GM12801 (cell line): ENCODE results near the gene RHEX.

Source experiments
- CTCF ChIP-seq: IDR thresholded peaks from one replicate; pipeline ENCODE4 v1.5.1; 2011; ENCODE audit warnings: control low read depth; ENCODE audit not compliant: insufficient read length; ENCODE audit errors: extremely low read depth

The RHEX gene

DNA sequence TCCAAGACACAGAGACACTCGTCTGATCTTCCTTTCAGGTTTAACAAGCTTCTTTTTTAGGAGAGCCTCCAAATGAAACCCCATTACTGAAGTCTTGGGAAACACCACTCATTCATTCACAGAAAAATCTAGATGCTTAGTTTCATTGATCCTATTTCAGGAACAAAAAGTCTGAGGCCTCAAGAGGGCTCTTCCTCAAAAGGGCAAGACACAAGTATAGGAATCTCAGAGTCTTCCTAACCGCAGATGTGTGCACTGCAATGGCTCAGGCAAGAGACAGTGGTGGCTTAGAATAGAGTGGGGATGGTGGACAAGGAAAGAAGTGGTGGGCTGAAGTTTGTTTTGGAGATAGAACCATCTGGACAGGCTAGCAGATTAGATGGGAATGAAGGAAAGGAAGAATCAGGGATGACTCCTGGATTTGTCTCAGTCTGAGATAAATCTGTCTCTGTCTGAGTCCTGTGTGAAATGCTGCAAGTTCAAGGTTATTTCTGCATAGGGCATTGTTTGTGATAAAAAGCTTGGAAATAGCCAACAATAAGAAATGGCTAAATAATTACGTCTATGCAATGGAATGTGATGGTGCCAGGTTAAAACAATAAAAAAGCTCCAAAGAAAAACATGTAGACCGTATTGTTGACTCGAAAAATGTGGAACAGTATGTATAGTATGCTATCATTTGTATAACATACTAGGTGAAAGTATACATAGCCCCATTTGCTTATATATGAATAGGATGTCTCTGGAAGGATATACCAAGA is 20.4 kb upstream of the RHEX start:
- TF ChIP-seq CTCF, result no peak

GRCh38 chr1:206035027-206035426 is 17.9 kb upstream of the RHEX start:
- TF ChIP-seq CTCF, result no peak

DNA sequence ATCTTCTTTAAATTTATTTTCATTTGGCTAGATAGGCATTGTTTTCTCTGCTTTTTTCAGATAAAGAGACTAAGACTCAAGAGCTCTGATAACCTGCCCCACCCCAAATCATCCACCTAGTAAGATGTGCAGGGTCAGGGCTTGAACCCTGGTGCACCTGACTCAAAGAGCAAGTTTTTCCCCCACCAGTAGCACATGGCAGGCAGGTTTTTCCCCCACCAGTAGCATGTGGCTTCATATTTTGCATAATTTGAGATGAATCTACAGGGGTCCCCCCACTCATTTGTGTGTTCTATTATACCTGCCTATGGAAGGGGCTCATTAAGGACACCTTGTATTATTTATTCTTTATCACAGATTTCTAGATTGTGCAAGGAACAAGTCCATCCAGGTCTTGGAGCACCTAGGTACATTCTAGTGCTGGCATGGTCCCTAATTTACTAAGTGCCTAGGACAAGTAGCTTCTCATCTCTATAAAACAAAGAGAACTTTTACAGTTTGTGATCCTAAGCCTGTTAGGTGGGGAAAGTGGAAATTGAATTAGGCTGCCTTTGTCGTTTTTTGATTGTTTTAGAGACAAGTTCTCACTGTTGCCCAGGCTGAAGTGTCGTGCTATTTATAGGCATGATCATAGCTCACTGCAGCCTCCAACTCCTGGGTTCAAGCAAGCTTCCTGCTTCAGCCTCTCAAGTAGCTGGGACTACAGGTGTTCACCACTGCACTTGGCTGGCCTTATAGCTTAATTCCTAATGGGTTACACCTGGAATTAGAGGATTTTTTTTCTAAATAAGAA is 16.1 kb upstream of the RHEX start:
- TF ChIP-seq CTCF, result no peak

DNA sequence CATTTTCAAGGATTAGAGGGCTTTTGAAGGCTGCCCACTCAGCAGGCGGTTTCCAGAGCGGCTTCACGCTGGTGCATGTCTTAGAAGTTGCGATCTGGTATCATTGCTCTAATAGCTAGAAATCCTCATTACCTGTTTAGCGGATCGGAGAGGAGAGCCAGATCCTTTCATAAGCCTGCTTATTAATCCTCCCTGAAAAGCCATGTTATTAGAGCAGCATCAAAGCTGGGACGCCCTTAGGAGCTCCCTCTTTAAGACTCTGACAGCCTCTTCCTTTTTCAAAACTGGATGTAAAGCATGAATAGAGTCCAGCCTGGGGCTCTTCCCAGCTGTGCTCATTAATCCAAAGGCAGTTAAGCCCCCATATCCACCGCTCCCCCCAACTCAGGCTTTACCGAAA is 15.4 kb upstream of the RHEX start:
- no peak for TF ChIP-seq CTCF

- TF ChIP-seq CTCF, result no peak
Observed at GRCh38 chr1:206039046-206039973, 13.7 kb upstream of the RHEX start.

DNA sequence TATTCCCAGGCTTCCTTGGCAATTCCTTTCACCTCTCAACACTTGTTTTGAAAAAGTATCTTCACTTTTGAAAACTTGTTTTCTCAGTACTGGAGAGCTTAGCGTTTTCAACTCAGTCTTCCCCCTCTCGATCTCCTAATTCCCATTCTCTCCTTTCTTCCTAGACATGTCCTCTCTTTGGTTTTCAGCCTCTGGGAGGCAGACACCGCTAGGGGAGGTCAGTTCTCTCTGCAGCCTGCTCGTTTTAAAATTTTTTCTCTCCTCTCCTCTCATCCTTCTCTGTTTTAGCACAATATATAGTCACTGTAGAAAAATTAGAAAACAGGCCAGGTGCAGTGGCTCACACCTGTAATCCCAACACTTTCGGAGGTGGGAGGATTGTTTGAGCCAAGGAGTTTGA is 12.6 kb upstream of the RHEX start:
- no peak for TF ChIP-seq CTCF

- no peak for TF ChIP-seq CTCF
Observed at GRCh38 chr1:206041640-206042039, 11.3 kb upstream of the RHEX start.
